Memory B cell (primary cell): Measurements from ENCODE around the gene PRKAG2.

Experiments used
- ATAC-seq: fragments of 150-1000 bp; cut with Tn5 transposase; 2 replicates; pipeline ENCODE4 v1.10.0; 2021; ENCODE audit warnings: low read depth, mild to moderate bottlenecking, moderate library complexity
- DNase-seq, 2 donors: peaks; one replicate each; pipeline ENCODE4 v3.0.0; 2022; ENCODE audit warnings: low spot score in 2 of 2
- H3K27ac Mint-ChIP-seq: one replicate; pipeline ENCODE4 v1.8.0; 2022; ENCODE audit warnings: mild to moderate bottlenecking, moderate library complexity, mixed read lengths
- H3K27me3 Mint-ChIP-seq: one replicate; pipeline ENCODE4 v1.8.0; 2022; ENCODE audit warnings: mixed read lengths
- H3K36me3 Mint-ChIP-seq: one replicate; pipeline ENCODE4 v1.8.0; 2022; ENCODE audit warnings: mild to moderate bottlenecking, mixed read lengths
- H3K4me1 Mint-ChIP-seq: one replicate; pipeline ENCODE4 v1.8.0; 2022; ENCODE audit warnings: mixed read lengths
- H3K4me3 Mint-ChIP-seq: one replicate; pipeline ENCODE4 v1.8.0; 2022; ENCODE audit warnings: mild to moderate bottlenecking, moderate library complexity, mixed read lengths
- H3K9me3 Mint-ChIP-seq: one replicate; pipeline ENCODE4 v1.8.0; 2022; ENCODE audit warnings: mixed read lengths

The PRKAG2 gene

GRCh38 chr7:151796871-151797537 is 79.9 kb downstream of the PRKAG2 start:
- no peak overlapping the region for H3K4me3 Mint-ChIP-seq
- peak overlapping the region; percentile 50 for H3K27ac Mint-ChIP-seq
- H3K4me1 Mint-ChIP-seq = peaks cover 29% of the 10 kb centered on the region
- no peaks in the 10 kb centered on the region for H3K27me3 Mint-ChIP-seq
- DNase-seq (no peak), ATAC-seq (no peak)
- H3K36me3 Mint-ChIP-seq = peaks cover 6% of the 10 kb centered on the region
- H3K9me3 Mint-ChIP-seq = no peaks in the 10 kb centered on the region

GRCh38 chr7:151796091-151796870 is 80.6 kb downstream of the PRKAG2 start:
- peaks cover 5% of the 10 kb centered on the region for H3K36me3 Mint-ChIP-seq
- DNase-seq = no peak
- H3K4me1 Mint-ChIP-seq = peaks cover 32% of the 10 kb centered on the region
- no peaks in the 10 kb centered on the region for H3K27me3 Mint-ChIP-seq
- no peak overlapping the region for H3K4me3 Mint-ChIP-seq
- no peak for ATAC-seq
- no peaks in the 10 kb centered on the region for H3K9me3 Mint-ChIP-seq
- H3K27ac Mint-ChIP-seq = peak overlapping the region; percentile 75

- peak; percentile 88 for ATAC-seq
- Mint-ChIP-seq H3K4me1 (peaks cover 37% of the 10 kb centered on the region), H3K9me3 (no peaks in the 10 kb centered on the region), H3K4me3 (peak overlapping the region; percentile 37), H3K36me3 (peaks cover 4% of the 10 kb centered on the region), H3K27ac (peak overlapping the region; percentile 69), H3K27me3 (no peaks in the 10 kb centered on the region)
- peak; percentile 17 to 22 for DNase-seq
Observed at GRCh38 chr7:151795168-151795811, 81.6 kb downstream of the PRKAG2 start.

GRCh38 chr7:151794508-151795167 is 82.3 kb downstream of the PRKAG2 start:
- H3K4me3 Mint-ChIP-seq = peak overlapping the region; percentile 37
- ATAC-seq = no peak
- no peaks in the 10 kb centered on the region for H3K27me3 Mint-ChIP-seq
- peaks cover 42% of the 10 kb centered on the region for H3K4me1 Mint-ChIP-seq
- H3K27ac Mint-ChIP-seq = peak overlapping the region; percentile 69
- DNase-seq = no peak
- H3K36me3 Mint-ChIP-seq = peaks cover 7% of the 10 kb centered on the region
- no peaks in the 10 kb centered on the region for H3K9me3 Mint-ChIP-seq

- peak overlapping the region; percentile 58 for H3K27ac Mint-ChIP-seq
Observed at GRCh38 chr7:151793991-151794507, 82.9 kb downstream of the PRKAG2 start.

GRCh38 chr7:151793531-151793951 is 83.4 kb downstream of the PRKAG2 start:
- peaks cover 48% of the 10 kb centered on the region for H3K4me1 Mint-ChIP-seq
- ATAC-seq (no peak), DNase-seq (no peak)

More at GRCh38 chr7:151793991-151794507, 82.9 kb downstream of the PRKAG2 start:
- peaks cover 7% of the 10 kb centered on the region for H3K36me3 Mint-ChIP-seq
- H3K27me3 Mint-ChIP-seq = no peaks in the 10 kb centered on the region
- no peak overlapping the region for H3K4me3 Mint-ChIP-seq
- H3K9me3 Mint-ChIP-seq = no peaks in the 10 kb centered on the region
- peaks cover 47% of the 10 kb centered on the region for H3K4me1 Mint-ChIP-seq
- ATAC-seq (no peak), DNase-seq (no peak)

GRCh38 chr7:151792636-151793035 is 84.3 kb downstream of the PRKAG2 start:
- no peak for ATAC-seq
- Mint-ChIP-seq H3K4me3 (no peak overlapping the region), H3K4me1 (peaks cover 49% of the 10 kb centered on the region), H3K27me3 (no peaks in the 10 kb centered on the region), H3K36me3 (peaks cover 7% of the 10 kb centered on the region), H3K27ac (no peak overlapping the region), H3K9me3 (no peaks in the 10 kb centered on the region)
- no peak for DNase-seq

More at GRCh38 chr7:151793531-151793951, 83.4 kb downstream of the PRKAG2 start:
- Mint-ChIP-seq H3K9me3 (no peaks in the 10 kb centered on the region), H3K36me3 (peaks cover 7% of the 10 kb centered on the region), H3K27me3 (no peaks in the 10 kb centered on the region), H3K27ac (no peak overlapping the region), H3K4me3 (no peak overlapping the region)

GRCh38 chr7:151792086-151792485 is 84.8 kb downstream of the PRKAG2 start:
- Mint-ChIP-seq H3K4me1 (peaks cover 46% of the 10 kb centered on the region), H3K36me3 (peaks cover 7% of the 10 kb centered on the region), H3K27ac (peak overlapping the region; percentile 0), H3K4me3 (no peak overlapping the region), H3K27me3 (no peaks in the 10 kb centered on the region), H3K9me3 (no peaks in the 10 kb centered on the region)
- DNase-seq = no peak
- no peak for ATAC-seq

GRCh38 chr7:151790830-151791620 is 85.9 kb downstream of the PRKAG2 start:
- DNase-seq = no peak
- Mint-ChIP-seq H3K36me3 (peaks cover 9% of the 10 kb centered on the region), H3K27ac (no peak overlapping the region), H3K9me3 (no peaks in the 10 kb centered on the region), H3K27me3 (no peaks in the 10 kb centered on the region), H3K4me3 (no peak overlapping the region), H3K4me1 (peaks cover 45% of the 10 kb centered on the region)
- ATAC-seq = no peak

GRCh38 chr7:151790095-151790829 is 86.7 kb downstream of the PRKAG2 start:
- Mint-ChIP-seq H3K36me3 (peaks cover 13% of the 10 kb centered on the region), H3K4me1 (peaks cover 39% of the 10 kb centered on the region), H3K4me3 (no peak overlapping the region), H3K27ac (peak overlapping the region; percentile 9), H3K27me3 (no peaks in the 10 kb centered on the region), H3K9me3 (no peaks in the 10 kb centered on the region)
- DNase-seq = no peak
- ATAC-seq = no peak

GRCh38 chr7:151789380-151789947 is 87.5 kb downstream of the PRKAG2 start:
- Mint-ChIP-seq H3K27ac (peak overlapping the region; percentile 9), H3K4me1 (peaks cover 36% of the 10 kb centered on the region), H3K9me3 (no peaks in the 10 kb centered on the region)

GRCh38 chr7:151787348-151787747 is 89.6 kb downstream of the PRKAG2 start:
- H3K27me3 Mint-ChIP-seq = no peaks in the 10 kb centered on the region
- ATAC-seq (no peak), DNase-seq (no peak)
- H3K36me3 Mint-ChIP-seq = peaks cover 11% of the 10 kb centered on the region
- H3K9me3 Mint-ChIP-seq = no peaks in the 10 kb centered on the region
- H3K27ac Mint-ChIP-seq = no peak overlapping the region
- peaks cover 32% of the 10 kb centered on the region for H3K4me1 Mint-ChIP-seq
- no peak overlapping the region for H3K4me3 Mint-ChIP-seq

More at GRCh38 chr7:151789380-151789947, 87.5 kb downstream of the PRKAG2 start:
- peaks cover 11% of the 10 kb centered on the region for H3K36me3 Mint-ChIP-seq
- H3K27me3 Mint-ChIP-seq = no peaks in the 10 kb centered on the region
- ATAC-seq (no peak), DNase-seq (no peak)
- H3K4me3 Mint-ChIP-seq = no peak overlapping the region
